Karpas-422 (cell line): Measurements from ENCODE around the gene CLDN14. TPM values are rescaled to one million over a fixed set of nuclear protein-coding genes. Genes with fewer than 3 reads are reported as not detected.

Source experiments
- DNase-seq: peaks from one replicate; pipeline ENCODE4 v3.0.0-alpha.2; 2015
- H2AFZ ChIP-seq: fragments of 200-600 bp; sonication (generic); 2 replicates; pipeline ENCODE4 v1.6.1; 2014; ENCODE audit warnings: antibody characterized with exemption, low read length, mixed read lengths
- H3K27ac ChIP-seq: fragments of 200-600 bp; sonication (generic); 2 replicates; pipeline ENCODE4 v1.5.1; 2014; ENCODE audit warnings: mild to moderate bottlenecking, low read length, moderate library complexity
- H3K27me3 ChIP-seq: fragments of 200-600 bp; sonication (generic); 2 replicates; pipeline ENCODE4 v1.6.1; 2014; ENCODE audit warnings: low read length, mixed read lengths
- H3K36me3 ChIP-seq: fragments of 200-600 bp; sonication (generic); 2 replicates; pipeline ENCODE4 v1.6.1; 2014; ENCODE audit warnings: low read length, mixed read lengths; ENCODE audit not compliant: insufficient read depth
- H3K4me1 ChIP-seq: fragments of 200-600 bp; sonication (generic); 2 replicates; pipeline ENCODE4 v1.6.1; 2014; ENCODE audit warnings: mild to moderate bottlenecking, low read length, mixed read lengths
- H3K4me2 ChIP-seq: fragments of 200-600 bp; sonication (generic); 2 replicates; pipeline ENCODE4 v1.6.1; 2014; ENCODE audit warnings: low read length, low read depth, mild to moderate bottlenecking; ENCODE audit not compliant: poor library complexity, severe bottlenecking
- H3K4me3 ChIP-seq: fragments of 200-600 bp; sonication (generic); 2 replicates; pipeline ENCODE4 v1.5.1; 2014; ENCODE audit warnings: mild to moderate bottlenecking, antibody characterized with exemption, low read length, mixed read lengths
- H3K79me2 ChIP-seq: fragments of 200-600 bp; sonication (generic); 2 replicates; pipeline ENCODE4 v1.6.1; 2014; ENCODE audit warnings: mild to moderate bottlenecking, low read length, mixed read lengths
- H3K9ac ChIP-seq: fragments of 200-600 bp; sonication (generic); 2 replicates; pipeline ENCODE4 v1.6.0; 2014; ENCODE audit warnings: low read length
- H3K9me2 ChIP-seq: fragments of 200-600 bp; sonication (generic), shearing (Covaris generic); replicated peaks from 2 replicates; pipeline ENCODE4 v1.6.0; 2014; ENCODE audit warnings: mild to moderate bottlenecking, low read length, moderate library complexity; ENCODE audit not compliant: insufficient read depth
- H3K9me3 ChIP-seq: fragments of 300-700, 200-600 bp; sonication (generic); 2 replicates; pipeline ENCODE4 v1.6.1; 2014; ENCODE audit warnings: low read length, mixed read lengths
- H4K20me1 ChIP-seq: fragments of 200-600 bp; sonication (generic); 2 replicates; pipeline ENCODE4 v1.6.1; 2014; ENCODE audit warnings: mild to moderate bottlenecking, antibody characterized with exemption, low read length, low read depth; ENCODE audit not compliant: insufficient read depth
- total RNA-seq: library from RNA; depleted of rRNA; stranded (reverse); fragments of >200 nt; shearing (Covaris generic); gene quantifications from 2 replicates; pipeline ENCODE4 v1.2.3, GENCODE V29; 2014; ENCODE audit warnings: low replicate concordance

Gene CLDN14
- total RNA-seq, 1 experiment from 2014 or later = not detected

GRCh38 chr21:36422279-36423098 is 57.4 kb downstream of the CLDN14 start:
- Histone ChIP-seq H3K9me2 (no peaks in the 10 kb centered on the region), H3K4me1 (no peaks in the 10 kb centered on the region), H3K79me2 (no peaks in the 10 kb centered on the region), H3K36me3 (no peaks in the 10 kb centered on the region), H4K20me1 (no peaks in the 10 kb centered on the region), H3K4me3 (no peak overlapping the region), H3K27ac (no peak overlapping the region), H2AFZ (no peak overlapping the region), H3K4me2 (no peak overlapping the region), H3K9ac (no peak overlapping the region), H3K9me3 (no peaks in the 10 kb centered on the region), H3K27me3 (no peaks in the 10 kb centered on the region)
- DNase-seq = peak; percentile 87

- no peaks in the 10 kb centered on the region for H4K20me1 ChIP-seq
- no peaks in the 10 kb centered on the region for H3K9me2 ChIP-seq
- no peak overlapping the region for H3K9ac ChIP-seq
- no peak overlapping the region for H3K4me3 ChIP-seq
- H3K27me3 ChIP-seq = no peaks in the 10 kb centered on the region
- H3K79me2 ChIP-seq = no peaks in the 10 kb centered on the region
- no peaks in the 10 kb centered on the region for H3K9me3 ChIP-seq
- DNase-seq = no peak
- H3K36me3 ChIP-seq = peaks cover 3% of the 10 kb centered on the region; the same call in 1 of the 2 replicates
- H3K4me2 ChIP-seq = no peak overlapping the region
- no peak overlapping the region for H3K27ac ChIP-seq
- H3K4me1 ChIP-seq = no peaks in the 10 kb centered on the region
- H2AFZ ChIP-seq = no peak overlapping the region
Measured at GRCh38 chr21:36420571-36421339, 59.2 kb downstream of the CLDN14 start.

DNA sequence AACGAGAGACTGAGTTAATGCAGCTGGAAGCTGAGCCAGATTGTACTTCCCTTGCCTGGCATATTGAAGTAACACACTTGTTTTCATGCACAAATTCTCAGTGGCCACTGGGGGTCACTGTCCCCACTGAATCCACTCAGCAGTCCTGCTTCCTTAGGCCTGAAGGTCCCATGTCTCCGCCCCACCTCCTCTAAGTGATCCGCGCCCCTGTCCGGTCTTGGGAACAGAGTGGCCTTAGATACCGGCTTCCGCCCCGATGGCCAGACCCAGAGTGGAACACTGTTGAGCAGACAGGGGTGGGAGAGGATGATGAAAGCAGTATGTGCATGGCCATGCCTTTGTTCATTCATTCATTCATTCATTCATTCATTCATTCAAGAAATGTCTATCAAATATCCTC is 59.9 kb downstream of the CLDN14 start:
- H2AFZ ChIP-seq = no peak overlapping the region
- peak; percentile 75 for DNase-seq
- H4K20me1 ChIP-seq = no peaks in the 10 kb centered on the region

GRCh38 chr21:36419241-36419640 is 60.7 kb downstream of the CLDN14 start:
- no peaks in the 10 kb centered on the region for H4K20me1 ChIP-seq
- no peaks in the 10 kb centered on the region for H3K9me3 ChIP-seq
- no peak overlapping the region for H3K4me2 ChIP-seq

More for the DNA sequence above, 59.9 kb downstream of the CLDN14 start:
- Histone ChIP-seq H3K9me2 (no peaks in the 10 kb centered on the region), H3K9ac (no peak overlapping the region), H3K27me3 (no peaks in the 10 kb centered on the region), H3K9me3 (no peaks in the 10 kb centered on the region), H3K36me3 (peaks cover 3% of the 10 kb centered on the region; the same call in 1 of the 2 replicates), H3K4me1 (no peaks in the 10 kb centered on the region), H3K27ac (no peak overlapping the region), H3K79me2 (no peaks in the 10 kb centered on the region), H3K4me3 (no peak overlapping the region), H3K4me2 (no peak overlapping the region)

GRCh38 chr21:36415375-36415774 is 64.5 kb downstream of the CLDN14 start:
- no peaks in the 10 kb centered on the region for H3K79me2 ChIP-seq
- H3K4me2 ChIP-seq = no peak overlapping the region
- H3K27ac ChIP-seq = no peak overlapping the region
- no peak overlapping the region for H2AFZ ChIP-seq
- H3K9ac ChIP-seq = no peak overlapping the region
- no peaks in the 10 kb centered on the region for H3K9me3 ChIP-seq
- no peaks in the 10 kb centered on the region for H3K9me2 ChIP-seq
- DNase-seq = no peak
- no peaks in the 10 kb centered on the region for H3K4me1 ChIP-seq
- H3K36me3 ChIP-seq = peaks cover 4% of the 10 kb centered on the region; the same call in 1 of the 2 replicates
- H3K4me3 ChIP-seq = no peak overlapping the region
- no peaks in the 10 kb centered on the region for H4K20me1 ChIP-seq
- H3K27me3 ChIP-seq = no peaks in the 10 kb centered on the region

More at GRCh38 chr21:36419241-36419640, 60.7 kb downstream of the CLDN14 start:
- Histone ChIP-seq H3K27ac (no peak overlapping the region), H3K4me1 (no peaks in the 10 kb centered on the region), H3K9ac (no peak overlapping the region), H3K79me2 (no peaks in the 10 kb centered on the region), H3K36me3 (peaks cover 3% of the 10 kb centered on the region; the same call in 1 of the 2 replicates), H3K9me2 (no peaks in the 10 kb centered on the region), H3K27me3 (no peaks in the 10 kb centered on the region), H3K4me3 (no peak overlapping the region), H2AFZ (no peak overlapping the region)
- no peak for DNase-seq

GRCh38 chr21:36412916-36413315 is 67.0 kb downstream of the CLDN14 start:
- Histone ChIP-seq H3K4me2 (no peak overlapping the region), H3K4me3 (no peak overlapping the region), H3K36me3 (peaks cover 10% of the 10 kb centered on the region; the same call in 1 of the 2 replicates), H2AFZ (no peak overlapping the region), H3K27me3 (no peaks in the 10 kb centered on the region), H3K27ac (no peak overlapping the region), H3K4me1 (no peaks in the 10 kb centered on the region), H4K20me1 (no peaks in the 10 kb centered on the region), H3K9me2 (no peaks in the 10 kb centered on the region), H3K9ac (no peak overlapping the region), H3K79me2 (no peaks in the 10 kb centered on the region), H3K9me3 (no peaks in the 10 kb centered on the region)
- DNase-seq = no peak

DNA sequence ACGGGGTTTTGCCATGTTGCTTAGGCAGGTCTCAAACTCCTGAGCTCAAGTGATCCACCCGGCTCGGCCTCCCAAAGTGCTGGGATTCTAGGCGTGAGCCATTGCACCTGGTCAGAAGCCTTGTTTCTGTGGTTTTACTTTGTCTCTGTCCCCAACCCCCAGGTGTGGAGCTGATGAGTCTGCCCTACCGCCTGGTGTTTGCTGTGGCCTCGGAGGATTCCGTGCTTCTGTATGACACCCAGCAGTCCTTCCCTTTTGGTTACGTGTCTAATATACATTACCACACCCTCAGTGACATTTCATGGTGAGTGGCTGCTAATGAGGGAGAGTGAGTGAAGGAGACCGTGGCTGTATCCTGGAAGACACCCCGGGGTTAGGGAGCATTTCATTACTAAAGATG is 68.6 kb downstream of the CLDN14 start:
- Histone ChIP-seq H3K9me3 (no peaks in the 10 kb centered on the region), H3K9ac (no peak overlapping the region), H3K4me2 (no peak overlapping the region), H3K9me2 (no peaks in the 10 kb centered on the region), H3K4me3 (no peak overlapping the region), H4K20me1 (no peaks in the 10 kb centered on the region), H3K4me1 (no peaks in the 10 kb centered on the region), H3K79me2 (no peaks in the 10 kb centered on the region), H3K36me3 (peaks cover 6% of the 10 kb centered on the region; the same call in 1 of the 2 replicates), H3K27ac (no peak overlapping the region), H3K27me3 (no peaks in the 10 kb centered on the region), H2AFZ (no peak overlapping the region)
- no peak for DNase-seq
